ENCODE data around the gene MIAT. TPM values are rescaled to one million over a fixed set of nuclear protein-coding genes. Genes with fewer than 3 reads are reported as not detected.

Gene MIAT
- 10 to 100 TPM in 1 of 4 donors, 1 to 10 TPM in 2, under 1 TPM in 1; 1.00 to 17.1 (median 3.0) TPM for total RNA-seq

GRCh38 chr22:26656891-26657851, at the start of gene MIAT:
TSS of gene MIAT (plus strand) at chr22:26657588.
- intact Hi-C loops (cut with DNase I; ENCODE audit: low total_unique reads) (no loop called here), in situ Hi-C loops (cut with MboI; ENCODE audit: low pct_ligation_motif_present in 1 of 4, low pct_unique_long_range_greater_than_20kb in 1 of 4, low sequenced_read_pairs in 3 of 4) (no loop called here)
- no peaks in the 10 kb centered on the region for H3K36me3 ChIP-seq
- peak within 1 kb of the TSS in 1 of 4 donors; percentile 18 for H3K27ac ChIP-seq
- DNase-seq, result peak; percentile 64
- H3K4me3 ChIP-seq, result peak within 1 kb of the TSS in 2 of 4 donors; percentile 29 to 42
- peaks cover 6 to 27% (median 23%) of the 10 kb centered on the region in 4 donors for H3K4me1 ChIP-seq
- H3K9me3 ChIP-seq, result no peaks in the 10 kb centered on the region
- WGBS, 2 donors (ENCODE audit: low coverage in 1 of 2), result 1% methylated on average over 60 of the region's 62 CpGs; no CpG with 5 or more reads in 1 of the 2 donors
- TF ChIP-seq POLR2AphosphoS5 (IDR thresholded peaks at IDR 0.05) (no peak), POLR2A (IDR thresholded peaks at IDR 0.05) (peak; percentile 10), EP300 (IDR thresholded peaks at IDR 0.05; ENCODE audit: low read depth) (no peak), CTCF (IDR thresholded peaks at IDR 0.05) (no peak)
- peaks cover 56% of the 10 kb centered on the region for H3K27me3 ChIP-seq

GRCh38 chr22:26608129-26608528, 49.3 kb upstream of the MIAT start:
- H3K27me3 ChIP-seq, result no peaks in the 10 kb centered on the region
- H3K36me3 ChIP-seq, result no peaks in the 10 kb centered on the region
- no peak for TF ChIP-seq POLR2AphosphoS5 (IDR thresholded peaks at IDR 0.05)
- TF ChIP-seq CTCF (IDR thresholded peaks at IDR 0.05), result no peak
- TF ChIP-seq POLR2A (IDR thresholded peaks at IDR 0.05), result no peak
- TF ChIP-seq EP300 (IDR thresholded peaks at IDR 0.05; ENCODE audit: low read depth), result no peak
- no peak for DNase-seq
- intact Hi-C loops (cut with DNase I; ENCODE audit: low total_unique reads) (no loop called here), in situ Hi-C loops (cut with MboI; ENCODE audit: low pct_ligation_motif_present in 1 of 4, low pct_unique_long_range_greater_than_20kb in 1 of 4, low sequenced_read_pairs in 3 of 4) (no loop called here)
- no peaks in the 10 kb centered on the region for H3K9me3 ChIP-seq
- no peak overlapping the region for H3K4me3 ChIP-seq
- no peak overlapping the region for H3K27ac ChIP-seq
- no peaks in the 10 kb centered on the region for H3K4me1 ChIP-seq
- WGBS, 2 donors (ENCODE audit: low coverage in 1 of 2), result 30% methylated on average over 2 of the region's 2 CpGs; no CpG with 5 or more reads in 1 of the 2 donors

- H3K4me1 ChIP-seq, result no peaks in the 10 kb centered on the region
- no peak for DNase-seq
- no peak overlapping the region for H3K4me3 ChIP-seq
- H3K27ac ChIP-seq, result no peak overlapping the region
- TF ChIP-seq POLR2AphosphoS5 (IDR thresholded peaks at IDR 0.05) (no peak), EP300 (IDR thresholded peaks at IDR 0.05; ENCODE audit: low read depth) (no peak), CTCF (IDR thresholded peaks at IDR 0.05) (no peak), POLR2A (IDR thresholded peaks at IDR 0.05) (no peak)
- 79 to 90% methylated on average over 2 of the region's 2 CpGs for WGBS, 2 donors (ENCODE audit: low coverage in 1 of 2)
- in situ Hi-C loops (cut with MboI; ENCODE audit: low pct_ligation_motif_present in 1 of 4, low pct_unique_long_range_greater_than_20kb in 1 of 4, low sequenced_read_pairs in 3 of 4), result no loop called here
- no peaks in the 10 kb centered on the region for H3K36me3 ChIP-seq
- intact Hi-C loops (cut with DNase I; ENCODE audit: low total_unique reads), result no loop called here
- peaks cover 1% of the 10 kb centered on the region for H3K27me3 ChIP-seq
- no peaks in the 10 kb centered on the region for H3K9me3 ChIP-seq
Measured at GRCh38 chr22:26609287-26609686, 48.1 kb upstream of the MIAT start.

- no peak overlapping the region for H3K4me3 ChIP-seq
- H3K27ac ChIP-seq, result peak overlapping the region; percentile 5 to 61 (median 22)
- intact Hi-C loops (cut with DNase I; ENCODE audit: low total_unique reads), result no loop called here
- 61% methylated on average over 12 of the region's 12 CpGs; no CpG with 5 or more reads in 1 of the 2 donors for WGBS, 2 donors (ENCODE audit: low coverage in 1 of 2)
- peaks cover 4% of the 10 kb centered on the region for H3K27me3 ChIP-seq
- H3K36me3 ChIP-seq, result no peaks in the 10 kb centered on the region
- no peaks in the 10 kb centered on the region for H3K9me3 ChIP-seq
- peak; percentile 75 for DNase-seq
- in situ Hi-C loops (cut with MboI; ENCODE audit: low pct_ligation_motif_present in 1 of 4, low pct_unique_long_range_greater_than_20kb in 1 of 4, low sequenced_read_pairs in 3 of 4), result no loop called here
- peak in 1 of 3 donors; percentile 45 for TF ChIP-seq POLR2AphosphoS5 (IDR thresholded peaks at IDR 0.05)
- TF ChIP-seq POLR2A (IDR thresholded peaks at IDR 0.05), result no peak
- H3K4me1 ChIP-seq, result no peaks in the 10 kb centered on the region
Measured at GRCh38 chr22:26610072-26610958, 47.1 kb upstream of the MIAT start.

Measured in transverse colon (tissue), 4 donors.